MCF 10A (cell line): ENCODE data around the gene CDC25B. TPM values are rescaled to one million over a fixed set of nuclear protein-coding genes. Genes with fewer than 3 reads are reported as not detected.
A peak's percentile ranks its signal among the peaks of the same experiment; 100 is the strongest.

ENCODE experiments used
- BruUV-seq: library from RNA; stranded (reverse); fragments of 400-500 nt; replicated peaks from 2 replicates; lab custom pipeline; 2021; lab: Mats Ljungman, UMichigan
- CTCF ChIA-PET: fragments of 300-600 bp; sonication (Branson Sonifier 250); formaldehyde crosslinking; extraction: SDS; loops from one replicate; lab custom pipeline; 2021; ENCODE audit warnings: antibody characterized with exemption, inconsistent platforms; lab: Yijun Ruan, JAX
- POLR2A ChIA-PET: fragments of 300-600, 350-650 bp; sonication (Branson Sonifier 250); formaldehyde crosslinking; extraction: SDS; loops from one replicate; lab custom pipeline; 2020; ENCODE audit warnings: antibody characterized with exemption, inconsistent platforms; lab: Yijun Ruan, JAX
- DNase-seq: peaks from one replicate; pipeline ENCODE4 v3.0.0-alpha.2; 2018; ENCODE audit not compliant: unreplicated experiment
- H3K27ac Mint-ChIP-seq: one replicate; pipeline ENCODE4 v1.8.0; 2022; ENCODE audit warnings: mild to moderate bottlenecking, low read depth, mixed read lengths; ENCODE audit not compliant: unreplicated experiment
- H3K27me3 Mint-ChIP-seq: one replicate; pipeline ENCODE4 v1.8.0; 2022; ENCODE audit warnings: mixed read lengths; ENCODE audit not compliant: insufficient read depth, unreplicated experiment
- H3K36me3 Mint-ChIP-seq: one replicate; pipeline ENCODE4 v1.8.0; 2022; ENCODE audit warnings: mild to moderate bottlenecking, moderate library complexity, mixed read lengths; ENCODE audit not compliant: insufficient read depth, unreplicated experiment
- H3K4me1 Mint-ChIP-seq: one replicate; pipeline ENCODE4 v1.8.0; 2022; ENCODE audit warnings: mixed read lengths; ENCODE audit not compliant: insufficient read depth, unreplicated experiment
- H3K4me3 Mint-ChIP-seq: one replicate; pipeline ENCODE4 v1.8.0; 2022; ENCODE audit warnings: mild to moderate bottlenecking, moderate library complexity, mixed read lengths; ENCODE audit not compliant: unreplicated experiment
- H3K9me3 Mint-ChIP-seq: one replicate; pipeline ENCODE4 v1.8.0; 2022; ENCODE audit warnings: mixed read lengths; ENCODE audit not compliant: unreplicated experiment
- intact Hi-C: fragments of 100-400 bp; cut with micrococcal nuclease; formaldehyde crosslinking; loops from 2 replicates; pipeline ENCODE4 v1.14.1; 2022
- total RNA-seq: library from RNA; stranded (reverse); gene quantifications from 2 replicates; pipeline ENCODE4 v1.2.3, GENCODE V29; 2022
- TF ChIP-seq, protein P1 (sequence below): fragments of 200-600 bp; IDR thresholded peaks from one replicate; pipeline ENCODE4 v1.8.0; 2022; ENCODE audit warnings: antibody characterized with exemption, mild to moderate bottlenecking; ENCODE audit not compliant: unreplicated experiment

CDC25B gene
- total RNA-seq, 1 experiment from 2014 or later, result 134 TPM

DNA sequence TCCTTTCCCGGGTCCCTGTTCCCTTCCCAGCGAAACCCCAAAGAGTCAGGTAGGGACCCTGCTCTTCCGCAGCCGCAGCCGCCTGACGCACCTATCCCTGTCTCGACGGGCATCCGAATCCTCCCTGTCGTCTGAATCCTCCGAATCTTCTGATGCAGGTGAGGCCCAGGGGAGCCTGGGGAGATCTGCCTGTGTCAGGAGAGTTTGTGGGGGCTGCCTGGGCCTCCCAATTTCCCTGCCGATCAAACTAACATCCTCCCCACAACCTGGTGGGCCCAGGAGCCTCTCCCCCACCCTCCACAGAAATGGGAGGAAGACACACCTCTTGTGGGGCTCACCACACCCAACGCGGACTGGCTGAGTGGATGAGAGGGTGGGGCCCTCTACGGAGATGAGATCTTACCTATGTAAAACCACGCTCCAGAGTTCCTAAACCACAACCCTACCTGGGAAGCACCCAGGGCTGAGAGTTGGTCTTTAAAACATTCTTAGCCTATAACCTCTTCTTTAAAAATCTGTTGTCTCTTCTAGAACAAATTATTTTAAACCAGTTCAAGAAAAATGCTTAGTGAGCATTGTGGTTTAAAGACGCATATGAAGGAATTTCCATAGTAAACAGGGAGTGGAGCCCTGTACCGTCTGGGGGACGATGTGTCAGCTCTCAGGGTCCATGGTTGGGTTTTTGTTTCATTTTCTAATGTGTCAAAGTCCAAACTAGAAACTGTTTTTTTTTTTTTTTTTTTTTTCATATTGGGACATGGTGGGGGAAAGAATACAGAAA, 1.7 kb downstream of the CDC25B start:
- peak; percentile 85 for DNase-seq
- POLR2A ChIA-PET, result interaction anchor here (0.6 to 3.2 kb wide), 4 partner anchors 20 to 48 kb away, joined by 3 to 36 read pairs (median 6); partner anchors contain the start of gene AP5S1
- intact Hi-C loops, result loop anchor here (1.0 kb wide), 1 partner anchor 14 kb away; no protein-coding TSS in a partner anchor

DNA sequence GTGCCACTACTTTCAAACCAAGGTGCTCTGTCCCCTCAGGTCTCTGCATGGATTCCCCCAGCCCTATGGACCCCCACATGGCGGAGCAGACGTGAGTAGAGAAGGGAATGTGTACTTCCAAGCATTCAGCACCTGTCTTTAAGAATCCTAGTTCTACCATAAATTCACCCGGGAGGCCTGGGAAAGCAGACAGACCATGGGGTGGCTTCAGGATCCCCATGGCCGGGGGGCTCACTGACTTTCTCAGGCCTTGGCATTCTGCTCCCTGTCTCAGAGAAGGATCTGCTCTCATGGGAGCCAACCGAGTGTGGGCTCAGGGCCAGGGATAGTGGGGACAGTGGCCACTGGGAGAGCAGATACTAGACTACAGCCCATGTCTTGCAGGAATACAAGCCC, 2.3 kb downstream of the CDC25B start:
- POLR2A ChIA-PET, result interaction anchor here (1.0 kb wide), 1 partner anchor 22 kb away, joined by 7 read pairs; the partner anchor contains the start of gene AP5S1
- Mint-ChIP-seq H3K27me3 (no peaks in the 10 kb centered on the region), H3K4me3 (peak overlapping the region; percentile 97), H3K36me3 (peaks cover 63% of the 10 kb centered on the region), H3K9me3 (no peaks in the 10 kb centered on the region), H3K4me1 (peaks cover 38% of the 10 kb centered on the region), H3K27ac (peak overlapping the region; percentile 94)
- no TSS peak for BruUV-seq
- DNase-seq, result no peak
- TF ChIP-seq, protein P1, sequence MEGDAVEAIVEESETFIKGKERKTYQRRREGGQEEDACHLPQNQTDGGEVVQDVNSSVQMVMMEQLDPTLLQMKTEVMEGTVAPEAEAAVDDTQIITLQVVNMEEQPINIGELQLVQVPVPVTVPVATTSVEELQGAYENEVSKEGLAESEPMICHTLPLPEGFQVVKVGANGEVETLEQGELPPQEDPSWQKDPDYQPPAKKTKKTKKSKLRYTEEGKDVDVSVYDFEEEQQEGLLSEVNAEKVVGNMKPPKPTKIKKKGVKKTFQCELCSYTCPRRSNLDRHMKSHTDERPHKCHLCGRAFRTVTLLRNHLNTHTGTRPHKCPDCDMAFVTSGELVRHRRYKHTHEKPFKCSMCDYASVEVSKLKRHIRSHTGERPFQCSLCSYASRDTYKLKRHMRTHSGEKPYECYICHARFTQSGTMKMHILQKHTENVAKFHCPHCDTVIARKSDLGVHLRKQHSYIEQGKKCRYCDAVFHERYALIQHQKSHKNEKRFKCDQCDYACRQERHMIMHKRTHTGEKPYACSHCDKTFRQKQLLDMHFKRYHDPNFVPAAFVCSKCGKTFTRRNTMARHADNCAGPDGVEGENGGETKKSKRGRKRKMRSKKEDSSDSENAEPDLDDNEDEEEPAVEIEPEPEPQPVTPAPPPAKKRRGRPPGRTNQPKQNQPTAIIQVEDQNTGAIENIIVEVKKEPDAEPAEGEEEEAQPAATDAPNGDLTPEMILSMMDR, result no peak
- CTCF ChIA-PET, result interaction anchor here (0.6 to 3.3 kb wide), 2 partner anchors 21 to 46 kb away, joined by 3 to 25 read pairs; partner anchors contain the start of gene AP5S1
- intact Hi-C loops, result no loop called here

More for the DNA sequence above, 1.7 kb downstream of the CDC25B start:
- no peaks in the 10 kb centered on the region for H3K9me3 Mint-ChIP-seq
- no peaks in the 10 kb centered on the region for H3K27me3 Mint-ChIP-seq
- H3K4me3 Mint-ChIP-seq, result peak overlapping the region; percentile 97
- H3K27ac Mint-ChIP-seq, result peak overlapping the region; percentile 94
- BruUV-seq, result no TSS peak
- H3K36me3 Mint-ChIP-seq, result peaks cover 57% of the 10 kb centered on the region
- CTCF ChIA-PET, result interaction anchor here (0.6 to 1.7 kb wide), 3 partner anchors 11 to 47 kb away, joined by 3 to 8 read pairs (median 6); no protein-coding TSS in a partner anchor
- H3K4me1 Mint-ChIP-seq, result peaks cover 32% of the 10 kb centered on the region
- TF ChIP-seq, protein P1, result no peak

DNA sequence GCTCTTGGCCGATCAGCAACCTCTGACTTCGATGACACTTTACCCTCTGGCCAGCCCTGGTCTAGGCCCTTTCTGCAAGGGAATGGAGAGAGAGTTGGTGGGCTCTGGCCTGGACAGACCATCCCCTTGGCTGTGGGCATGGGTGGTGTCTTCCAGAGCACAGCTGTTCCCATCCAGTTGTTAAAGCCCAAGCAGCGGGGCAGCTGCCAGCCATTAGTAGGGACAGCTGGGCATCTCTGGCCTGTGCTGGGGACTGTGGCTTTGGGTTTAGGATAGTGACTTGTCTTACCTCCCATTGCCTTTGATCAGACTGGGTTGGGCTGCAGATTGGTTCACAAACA, 2.8 kb downstream of the CDC25B start:
- H3K9me3 Mint-ChIP-seq, result no peaks in the 10 kb centered on the region
- TF ChIP-seq, protein P1, result no peak
- peaks cover 68% of the 10 kb centered on the region for H3K36me3 Mint-ChIP-seq
- no peaks in the 10 kb centered on the region for H3K27me3 Mint-ChIP-seq
- ChIA-PET POLR2A (no interaction called here), CTCF (interaction anchor here (1.0 to 3.3 kb wide), 2 partner anchors 11 to 20 kb away, joined by 3 to 25 read pairs; partner anchors contain the start of gene AP5S1)
- no peak for DNase-seq
- BruUV-seq, result no TSS peak
- no peak overlapping the region for H3K27ac Mint-ChIP-seq
- H3K4me3 Mint-ChIP-seq, result peak overlapping the region; percentile 97
- intact Hi-C loops, result no loop called here
- peaks cover 43% of the 10 kb centered on the region for H3K4me1 Mint-ChIP-seq

DNA sequence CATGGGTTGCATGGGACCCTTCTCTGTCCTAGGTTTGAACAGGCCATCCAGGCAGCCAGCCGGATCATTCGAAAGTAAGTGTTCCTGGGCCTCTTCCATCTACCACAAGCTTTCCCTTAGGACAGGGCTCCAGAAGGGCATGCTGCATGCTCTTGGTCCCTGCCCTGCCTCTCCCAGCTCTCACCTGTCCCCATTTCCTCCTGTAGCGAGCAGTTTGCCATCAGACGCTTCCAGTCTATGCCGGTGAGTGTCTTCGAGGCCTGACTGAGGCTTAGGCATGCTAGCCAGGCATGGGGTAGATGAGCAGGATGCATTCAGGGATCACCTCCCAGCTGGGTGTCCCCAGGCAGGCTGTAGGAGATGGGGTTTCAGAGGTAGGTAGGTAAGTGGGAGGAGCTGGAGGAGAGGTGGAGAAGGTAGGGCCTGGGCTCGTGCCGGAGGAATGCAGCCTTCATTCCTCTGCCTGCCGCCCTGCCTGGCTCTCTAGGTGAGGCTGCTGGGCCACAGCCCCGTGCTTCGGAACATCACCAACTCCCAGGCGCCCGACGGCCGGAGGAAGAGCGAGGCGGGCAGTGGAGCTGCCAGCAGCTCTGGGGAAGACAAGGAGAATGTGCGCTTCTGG, 4.3 kb downstream of the CDC25B start:
- Mint-ChIP-seq H3K27me3 (no peaks in the 10 kb centered on the region), H3K4me1 (peaks cover 54% of the 10 kb centered on the region), H3K9me3 (no peaks in the 10 kb centered on the region), H3K36me3 (peaks cover 80% of the 10 kb centered on the region), H3K27ac (no peak overlapping the region), H3K4me3 (no peak overlapping the region)
- DNase-seq, result no peak
- POLR2A ChIA-PET, result interaction anchor here (0.5 to 2.5 kb wide), 6 partner anchors 20 to 392 kb away, joined by 3 to 10 read pairs (median 3); partner anchors contain the start of gene AP5S1
- no TSS peak for BruUV-seq
- TF ChIP-seq, protein P1, result no peak
- intact Hi-C loops, result no loop called here
- CTCF ChIA-PET, result interaction anchor here (0.8 to 3.3 kb wide), 6 partner anchors 11 to 19 kb away, joined by 3 to 25 read pairs (median 5); partner anchors contain the start of gene AP5S1
